BE2C (cell line): ENCODE measurements around the gene AGAP1.

Experiments
- DNase-seq: peaks from one replicate; pipeline ENCODE4 v3.0.0-alpha.2; 2020
- H3K27me3 ChIP-seq: fragments of 250-450 bp; sonication (Bioruptor Pico); 2 replicates; pipeline ENCODE4 v1.5.1; 2020; ENCODE audit warnings: mild to moderate bottlenecking
- H3K36me3 ChIP-seq: fragments of 250-450 bp; sonication (Bioruptor Pico); 2 replicates; pipeline ENCODE4 v1.5.1; 2020; ENCODE audit warnings: mild to moderate bottlenecking
- H3K4me1 ChIP-seq: fragments of 250-450 bp; sonication (Bioruptor Pico); 2 replicates; pipeline ENCODE4 v1.5.1; 2020
- H3K4me3 ChIP-seq: 2 replicates; pipeline ENCODE4 v1.5.1; 2011; ENCODE audit warnings: low read depth, low read length
- H3K9me3 ChIP-seq: fragments of 250-450 bp; sonication (Bioruptor Pico); 2 replicates; pipeline ENCODE4 v1.5.1; 2020
- TF ChIP-seq, protein P1 (sequence below): IDR thresholded peaks from 2 replicates; pipeline ENCODE4 v1.5.1; 2012; ENCODE audit warnings: mild to moderate bottlenecking, low read depth, low read length

AGAP1 gene

DNA sequence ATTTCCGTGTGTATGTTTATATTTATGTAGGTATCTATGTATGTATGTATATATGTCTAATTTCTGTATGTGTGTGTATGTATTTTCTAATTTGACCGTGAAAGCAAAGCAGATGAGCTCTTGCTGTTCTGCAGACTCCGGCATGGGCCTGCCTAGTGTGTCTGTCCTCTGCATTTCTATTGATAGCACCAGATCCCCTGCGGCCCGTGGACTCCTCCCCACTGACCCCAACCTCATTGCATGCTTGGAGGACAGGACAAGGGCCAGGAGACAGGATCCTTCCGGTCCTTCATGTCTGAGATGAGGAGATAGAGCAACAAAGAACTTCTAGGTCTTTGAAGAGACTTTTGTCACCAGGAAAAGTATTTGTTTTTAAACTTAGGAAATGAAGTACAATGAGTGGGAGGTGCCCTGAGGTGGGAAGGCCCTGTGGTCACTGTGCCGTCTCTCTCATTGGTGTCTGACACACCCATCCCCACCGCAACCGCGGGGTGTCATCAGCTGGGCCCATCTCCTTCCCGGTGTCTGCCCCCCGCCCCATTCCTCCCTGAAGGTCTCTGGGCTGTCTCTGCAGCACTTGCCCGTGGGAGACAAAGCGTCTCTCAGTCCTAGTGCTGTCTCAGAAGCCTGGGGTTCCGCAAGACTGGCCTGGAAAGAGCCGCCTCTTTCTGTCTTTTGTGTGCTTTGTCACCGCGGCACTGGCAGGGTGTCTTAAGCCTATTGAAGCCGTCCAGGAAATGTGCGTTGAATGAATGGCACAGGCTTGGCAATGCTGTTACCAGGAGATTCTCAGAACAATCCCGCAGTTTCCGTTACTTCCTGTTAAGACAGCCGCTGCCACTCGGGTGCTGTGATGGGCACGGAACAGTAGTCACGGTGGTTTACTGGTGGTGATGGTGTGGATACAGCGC lies 216.4 kb downstream of the AGAP1 start:
- Histone ChIP-seq H3K4me3 (no peak overlapping the region), H3K27me3 (no peaks in the 10 kb centered on the region), H3K9me3 (no peaks in the 10 kb centered on the region), H3K36me3 (no peaks in the 10 kb centered on the region; the same call in 1 of the 2 replicates), H3K4me1 (peaks cover 3% of the 10 kb centered on the region; the same call in 1 of the 2 replicates)
- no peak for DNase-seq
- TF ChIP-seq, protein P1, sequence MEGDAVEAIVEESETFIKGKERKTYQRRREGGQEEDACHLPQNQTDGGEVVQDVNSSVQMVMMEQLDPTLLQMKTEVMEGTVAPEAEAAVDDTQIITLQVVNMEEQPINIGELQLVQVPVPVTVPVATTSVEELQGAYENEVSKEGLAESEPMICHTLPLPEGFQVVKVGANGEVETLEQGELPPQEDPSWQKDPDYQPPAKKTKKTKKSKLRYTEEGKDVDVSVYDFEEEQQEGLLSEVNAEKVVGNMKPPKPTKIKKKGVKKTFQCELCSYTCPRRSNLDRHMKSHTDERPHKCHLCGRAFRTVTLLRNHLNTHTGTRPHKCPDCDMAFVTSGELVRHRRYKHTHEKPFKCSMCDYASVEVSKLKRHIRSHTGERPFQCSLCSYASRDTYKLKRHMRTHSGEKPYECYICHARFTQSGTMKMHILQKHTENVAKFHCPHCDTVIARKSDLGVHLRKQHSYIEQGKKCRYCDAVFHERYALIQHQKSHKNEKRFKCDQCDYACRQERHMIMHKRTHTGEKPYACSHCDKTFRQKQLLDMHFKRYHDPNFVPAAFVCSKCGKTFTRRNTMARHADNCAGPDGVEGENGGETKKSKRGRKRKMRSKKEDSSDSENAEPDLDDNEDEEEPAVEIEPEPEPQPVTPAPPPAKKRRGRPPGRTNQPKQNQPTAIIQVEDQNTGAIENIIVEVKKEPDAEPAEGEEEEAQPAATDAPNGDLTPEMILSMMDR, result no peak

DNA sequence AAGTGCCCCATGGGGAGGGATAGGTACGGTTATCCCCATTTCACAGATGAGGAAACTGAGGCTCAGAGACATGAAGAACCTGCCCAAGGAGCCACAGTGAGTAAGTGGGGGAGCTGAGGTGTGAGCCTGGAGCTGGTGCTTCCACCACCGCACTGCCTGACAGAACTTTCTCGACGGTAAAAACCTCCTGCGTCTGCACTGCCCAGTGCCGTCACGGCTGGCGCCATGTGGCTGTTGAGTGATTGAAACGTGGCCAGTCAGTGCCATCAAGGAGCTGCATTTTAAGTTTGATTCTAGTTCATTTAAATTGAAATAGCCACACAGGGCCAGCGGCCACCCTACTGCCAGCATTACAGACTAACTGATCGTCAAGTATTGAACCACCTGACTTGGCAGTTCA lies 217.1 kb downstream of the AGAP1 start:
- DNase-seq, result no peak
- no peaks in the 10 kb centered on the region for H3K9me3 ChIP-seq
- peaks cover 3% of the 10 kb centered on the region; the same call in 1 of the 2 replicates for H3K4me1 ChIP-seq
- TF ChIP-seq, protein P1, result no peak
- H3K36me3 ChIP-seq, result no peaks in the 10 kb centered on the region; the same call in 1 of the 2 replicates
- no peak overlapping the region for H3K4me3 ChIP-seq
- no peaks in the 10 kb centered on the region for H3K27me3 ChIP-seq

DNA sequence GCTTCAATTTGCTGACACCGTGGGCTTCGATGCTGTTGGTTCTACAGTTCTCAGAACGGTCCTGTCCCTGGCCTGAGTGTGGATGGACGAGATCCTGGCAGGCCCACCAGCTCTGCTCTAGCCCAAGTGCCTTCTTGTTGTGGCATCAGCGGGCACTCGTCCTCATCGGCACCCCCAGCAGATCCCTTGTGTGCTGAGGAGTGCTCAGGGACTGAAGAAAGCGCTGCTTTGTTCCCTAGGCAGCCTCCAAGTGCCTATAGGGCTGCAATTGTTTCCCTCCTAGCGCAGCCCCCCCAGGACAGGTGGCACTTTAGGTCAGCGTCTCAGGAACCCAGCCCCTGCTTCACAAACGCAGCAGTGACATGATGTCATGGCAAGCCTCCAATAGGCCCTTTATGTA lies 217.7 kb downstream of the AGAP1 start:
- peaks cover 3% of the 10 kb centered on the region; the same call in 1 of the 2 replicates for H3K4me1 ChIP-seq

DNA sequence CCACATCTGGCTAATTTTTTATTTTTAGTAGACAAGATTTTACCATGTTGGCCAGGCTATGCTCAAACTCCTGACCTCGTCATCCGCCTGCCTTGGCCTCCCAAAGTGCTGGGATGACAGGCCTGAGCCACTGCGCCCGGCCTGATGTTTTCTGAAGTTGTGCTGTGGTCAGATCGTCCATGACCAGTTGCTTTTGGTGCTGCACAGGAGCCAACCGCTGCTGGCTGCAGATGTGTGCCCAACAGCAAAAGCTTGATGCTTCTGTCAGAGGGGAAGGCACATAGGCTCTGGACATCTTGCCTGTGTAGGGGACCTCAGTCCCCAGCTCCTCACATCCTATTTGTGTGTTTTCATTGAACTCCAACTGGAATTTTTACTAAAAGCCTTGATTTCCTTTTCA lies 218.3 kb downstream of the AGAP1 start:
- no peaks in the 10 kb centered on the region for H3K27me3 ChIP-seq
- no peaks in the 10 kb centered on the region for H3K9me3 ChIP-seq
- no peak overlapping the region for H3K4me3 ChIP-seq
- peaks cover 10% of the 10 kb centered on the region for H3K4me1 ChIP-seq
- no peak for DNase-seq
- TF ChIP-seq, protein P1, result no peak
- no peaks in the 10 kb centered on the region; the same call in 1 of the 2 replicates for H3K36me3 ChIP-seq

More for the DNA sequence above, 217.7 kb downstream of the AGAP1 start:
- no peak for DNase-seq
- Histone ChIP-seq H3K36me3 (no peaks in the 10 kb centered on the region; the same call in 1 of the 2 replicates), H3K9me3 (no peaks in the 10 kb centered on the region), H3K4me3 (no peak overlapping the region), H3K27me3 (no peaks in the 10 kb centered on the region)
- TF ChIP-seq, protein P1, result no peak

DNA sequence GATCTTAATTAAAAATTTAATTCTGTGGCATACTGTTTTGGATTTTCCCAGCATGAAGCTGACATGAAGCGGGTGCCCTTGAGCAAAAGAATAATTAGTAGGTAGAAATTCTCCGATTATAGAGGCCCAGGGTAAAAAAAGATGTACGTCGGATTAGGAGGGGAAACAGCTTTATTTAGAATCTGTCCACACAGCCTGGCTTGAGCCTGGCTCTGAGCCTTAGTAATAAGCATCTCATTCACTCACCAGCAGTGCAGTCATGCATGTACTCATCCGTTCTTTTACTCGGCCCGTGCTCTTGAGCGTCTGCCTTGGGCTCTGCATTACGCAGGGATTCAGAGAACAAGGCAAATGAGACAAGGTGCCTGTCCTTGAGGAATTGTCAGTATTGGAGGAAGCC lies 219.3 kb downstream of the AGAP1 start:
- Histone ChIP-seq H3K4me1 (peaks cover 12% of the 10 kb centered on the region), H3K27me3 (no peaks in the 10 kb centered on the region), H3K4me3 (no peak overlapping the region), H3K9me3 (no peaks in the 10 kb centered on the region), H3K36me3 (no peaks in the 10 kb centered on the region; the same call in 1 of the 2 replicates)
- no peak for DNase-seq
- TF ChIP-seq, protein P1, result no peak

DNA sequence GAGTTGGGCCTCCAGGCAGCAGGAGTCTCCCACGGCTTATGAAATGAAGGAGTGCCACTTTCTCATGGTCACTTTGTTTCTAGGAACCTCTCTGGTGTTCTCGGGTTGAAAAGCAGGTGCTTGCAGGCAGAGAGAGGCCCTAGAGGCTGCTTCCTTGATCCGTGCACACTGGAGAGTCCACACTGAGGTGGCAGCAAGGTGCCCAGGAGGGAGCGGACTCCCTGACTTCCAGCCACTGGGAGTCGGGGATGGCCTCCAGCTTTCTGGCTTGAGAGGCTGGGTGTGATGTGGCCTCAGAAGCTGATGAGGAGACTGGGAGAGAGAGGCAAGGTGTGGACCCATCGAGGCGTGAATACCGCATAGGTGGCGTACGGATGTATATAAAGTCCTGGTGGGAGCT lies 221.8 kb downstream of the AGAP1 start:
- no peaks in the 10 kb centered on the region for H3K9me3 ChIP-seq
- H3K36me3 ChIP-seq, result no peaks in the 10 kb centered on the region; the same call in 1 of the 2 replicates
- peaks cover 12% of the 10 kb centered on the region for H3K4me1 ChIP-seq
- TF ChIP-seq, protein P1, result no peak
- no peaks in the 10 kb centered on the region for H3K27me3 ChIP-seq
- no peak overlapping the region for H3K4me3 ChIP-seq
- no peak for DNase-seq
